Measurements from ENCODE around the gene MAMDC2. TPM values are rescaled to one million over a fixed set of nuclear protein-coding genes. Genes with fewer than 3 reads are reported as not detected.

Gene MAMDC2
- total RNA-seq, 4 donors from 2014 or later: 15.8 to 19.6 (median 18.4) TPM

DNA sequence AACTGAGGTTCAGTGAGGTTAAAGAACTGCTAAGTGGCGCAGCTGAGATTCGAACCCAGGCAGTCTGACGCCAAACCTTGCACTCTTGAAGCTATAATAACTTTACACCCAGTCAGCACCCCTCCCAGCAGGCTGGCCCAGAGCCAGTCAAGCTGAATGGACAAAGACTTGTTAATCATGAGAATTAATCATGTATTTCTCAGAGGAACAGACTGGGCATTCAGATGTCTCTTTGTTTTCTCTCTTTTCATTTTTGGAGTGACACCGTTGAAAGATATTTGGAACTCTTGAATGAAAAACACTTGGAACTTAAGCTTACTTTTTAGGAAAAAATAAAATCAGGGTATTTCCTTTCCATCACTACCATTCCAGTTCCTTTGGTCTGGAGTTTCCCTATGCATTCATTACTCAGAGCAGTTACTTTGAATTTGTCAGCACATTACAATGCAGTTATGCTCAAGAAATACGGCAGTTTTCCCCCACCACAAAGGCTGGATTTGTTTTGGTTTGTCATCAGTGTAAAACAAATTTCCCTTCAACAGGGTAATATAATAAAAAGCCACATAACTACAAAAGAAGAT lies 22.6 kb upstream of the MAMDC2 start:
- intact Hi-C loops (cut with DNase I): no loop called here
- no peak for TF ChIP-seq POLR2A (IDR thresholded peaks at IDR 0.05)
- TF ChIP-seq CTCF (IDR thresholded peaks at IDR 0.05): no peak
- H3K9me3 ChIP-seq: no peaks in the 10 kb centered on the region
- DNase-seq: peak in 1 of 2 donors; percentile 24
- no peaks in the 10 kb centered on the region for H3K27me3 ChIP-seq
- no peaks in the 10 kb centered on the region for H3K4me1 ChIP-seq
- no peak overlapping the region for H3K4me3 ChIP-seq (replicated peaks in 1 of 3)
- H3K27ac ChIP-seq: no peak overlapping the region
- 67 to 82% methylated on average over 5 of the region's 5 CpGs for WGBS, 2 donors
- H3K36me3 ChIP-seq: no peaks in the 10 kb centered on the region

GRCh38 chr9:70028287-70028686 lies 15.4 kb upstream of the MAMDC2 start:
- TF ChIP-seq CTCF (IDR thresholded peaks at IDR 0.05) (no peak), POLR2A (IDR thresholded peaks at IDR 0.05) (no peak)
- H3K36me3 ChIP-seq: no peaks in the 10 kb centered on the region
- no peak overlapping the region for H3K27ac ChIP-seq
- H3K4me1 ChIP-seq: no peaks in the 10 kb centered on the region
- H3K27me3 ChIP-seq: no peaks in the 10 kb centered on the region
- H3K9me3 ChIP-seq: no peaks in the 10 kb centered on the region
- intact Hi-C loops (cut with DNase I): no loop called here
- H3K4me3 ChIP-seq (replicated peaks in 1 of 3): no peak overlapping the region
- 77 to 100% methylated on average over 4 to 5 of the region's 5 CpGs for WGBS, 2 donors
- no peak for DNase-seq

GRCh38 chr9:70030156-70030555 lies 13.5 kb upstream of the MAMDC2 start:
- Histone ChIP-seq H3K4me1 (no peaks in the 10 kb centered on the region), H3K36me3 (no peaks in the 10 kb centered on the region), H3K9me3 (no peaks in the 10 kb centered on the region), H3K4me3 (replicated peaks in 1 of 3) (no peak overlapping the region), H3K27me3 (no peaks in the 10 kb centered on the region), H3K27ac (no peak overlapping the region)
- WGBS, 2 donors: 85 to 90% methylated on average over 1 of the region's 1 CpG
- no peak for TF ChIP-seq CTCF (IDR thresholded peaks at IDR 0.05)
- TF ChIP-seq POLR2A (IDR thresholded peaks at IDR 0.05): no peak
- intact Hi-C loops (cut with DNase I): no loop called here
- DNase-seq: no peak

DNA sequence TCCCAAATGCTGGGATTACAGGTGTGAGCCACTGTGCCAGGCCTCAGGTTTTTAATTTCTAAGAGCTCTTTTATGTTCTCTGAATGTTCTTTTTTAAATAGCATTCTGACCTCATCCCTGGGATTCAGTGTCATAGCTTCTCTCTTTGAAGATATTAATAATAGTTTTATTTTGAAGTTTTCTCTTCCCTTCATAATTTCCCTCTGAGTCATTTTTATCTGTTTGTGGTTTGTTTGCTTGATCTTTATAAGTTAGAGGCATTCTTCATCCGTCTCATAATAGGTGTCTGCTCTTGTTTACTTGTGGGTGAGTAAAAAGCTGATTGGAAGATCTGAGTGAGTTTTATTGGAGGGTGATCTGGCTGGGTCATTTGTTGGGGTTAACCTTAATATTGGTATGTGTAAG lies 12.5 kb upstream of the MAMDC2 start:
- H3K36me3 ChIP-seq: no peaks in the 10 kb centered on the region
- no peak for DNase-seq
- H3K4me1 ChIP-seq: no peaks in the 10 kb centered on the region
- H3K4me3 ChIP-seq (replicated peaks in 1 of 3): no peak overlapping the region
- H3K27ac ChIP-seq: no peak overlapping the region
- 70 to 89% methylated on average over 1 of the region's 1 CpG for WGBS, 2 donors
- no peaks in the 10 kb centered on the region for H3K27me3 ChIP-seq
- intact Hi-C loops (cut with DNase I): no loop called here
- no peaks in the 10 kb centered on the region for H3K9me3 ChIP-seq
- TF ChIP-seq CTCF (IDR thresholded peaks at IDR 0.05): no peak
- TF ChIP-seq POLR2A (IDR thresholded peaks at IDR 0.05): no peak

DNA sequence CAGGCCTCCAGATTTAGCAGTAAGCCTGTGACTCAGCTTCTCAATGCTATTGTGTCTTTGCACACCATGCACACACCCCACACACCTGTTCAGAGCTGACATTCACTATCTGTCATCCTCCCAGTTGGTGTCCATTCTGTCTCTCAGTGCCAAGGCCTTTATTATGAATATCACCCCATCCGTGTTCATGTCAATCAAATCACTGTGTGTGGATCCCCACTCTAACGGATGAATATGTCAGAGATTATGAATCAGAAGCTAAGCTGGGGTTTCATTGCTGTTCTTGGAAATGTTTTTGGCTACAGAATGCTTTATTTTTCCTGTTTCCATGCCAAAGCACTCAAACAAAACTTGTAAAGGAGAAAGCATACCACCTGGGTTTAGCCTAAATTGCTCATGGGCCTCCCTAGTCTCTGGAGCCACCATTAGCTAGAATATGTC lies 9.4 kb upstream of the MAMDC2 start:
- Histone ChIP-seq H3K36me3 (no peaks in the 10 kb centered on the region), H3K4me1 (no peaks in the 10 kb centered on the region), H3K9me3 (no peaks in the 10 kb centered on the region), H3K27me3 (no peaks in the 10 kb centered on the region), H3K4me3 (replicated peaks in 1 of 3) (no peak overlapping the region), H3K27ac (no peak overlapping the region)
- intact Hi-C loops (cut with DNase I): no loop called here
- TF ChIP-seq POLR2A (IDR thresholded peaks at IDR 0.05) (no peak), CTCF (IDR thresholded peaks at IDR 0.05) (no peak)
- 86 to 97% methylated on average over 2 of the region's 2 CpGs for whole genome bisulfite sequencing, 2 donors
- DNase-seq: no peak

All from thyroid gland (tissue), 4 donors.